Astrocyte of the hippocampus (primary cell): ENCODE data around the gene PDZD7.
A peak's percentile ranks its signal among the peaks of the same experiment; 100 is the strongest.
"Not testable (repeated sequence)": the region's sequence is repeated elsewhere in the genome, so short reads cannot be mapped to it uniquely, and the experiment has no call there.

Source experiments
- DNase-seq: peaks from one replicate; pipeline ENCODE4 v3.0.0; 2011; ENCODE audit warnings: low read depth, low spot score

Gene PDZD7

GRCh38 chr10:101040851-101041250 lies 9.9 kb upstream of the PDZD7 start:
- no peak for DNase-seq

- no peak for DNase-seq
These were observed 9.1 kb upstream of the PDZD7 start for GRCh38 chr10:101040061-101040460.

GRCh38 chr10:101038484-101038883 lies 7.6 kb upstream of the PDZD7 start:
- no peak for DNase-seq

- no peak for DNase-seq
These were observed 5.8 kb upstream of the PDZD7 start for GRCh38 chr10:101036726-101037125.

- DNase-seq = no peak
These were observed 5.2 kb upstream of the PDZD7 start for GRCh38 chr10:101035916-101036702.

GRCh38 chr10:101035314-101035713 lies 4.4 kb upstream of the PDZD7 start:
- no peak for DNase-seq

- DNase-seq = not testable (repeated sequence)
These were observed 3.5 kb upstream of the PDZD7 start for GRCh38 chr10:101034404-101034803.

- DNase-seq = no peak
These were observed 2.3 kb upstream of the PDZD7 start for GRCh38 chr10:101033276-101033675.

GRCh38 chr10:101032637-101033224 lies 1.8 kb upstream of the PDZD7 start:
- peak; percentile 94 for DNase-seq

- DNase-seq = peak; percentile 90
These were observed 1.1 kb upstream of the PDZD7 start for GRCh38 chr10:101031796-101032636.

- DNase-seq = no peak
These were observed 317 bp downstream of the PDZD7 start for GRCh38 chr10:101030496-101031127.

- no peak for DNase-seq
These were observed 1.2 kb downstream of the PDZD7 start for GRCh38 chr10:101029520-101030295.

- no peak for DNase-seq
These were observed 2.2 kb downstream of the PDZD7 start for GRCh38 chr10:101028446-101029337.

GRCh38 chr10:101027106-101027720 lies 3.7 kb downstream of the PDZD7 start:
- DNase-seq = no peak

- no peak for DNase-seq
These were observed 7.8 kb downstream of the PDZD7 start for GRCh38 chr10:101022967-101023705.

GRCh38 chr10:101021692-101022251 lies 9.2 kb downstream of the PDZD7 start:
- no peak for DNase-seq

- no peak for DNase-seq
These were observed 9.7 kb downstream of the PDZD7 start for GRCh38 chr10:101021239-101021638.

GRCh38 chr10:101020427-101021075 lies 10.4 kb downstream of the PDZD7 start:
- no peak for DNase-seq
